ENCODE data around the gene IDH3B. TPM values are rescaled to one million over a fixed set of nuclear protein-coding genes. Genes with fewer than 3 reads are reported as not detected.
"Not testable (repeated sequence)": the region's sequence is repeated elsewhere in the genome, so short reads cannot be mapped to it uniquely, and the experiment has no call there.

IDH3B gene
- total and polyA plus RNA-seq, 2 donors (not counting 1 experiment from before 2014, with no cell fraction given) = 131 to 225 TPM

DNA sequence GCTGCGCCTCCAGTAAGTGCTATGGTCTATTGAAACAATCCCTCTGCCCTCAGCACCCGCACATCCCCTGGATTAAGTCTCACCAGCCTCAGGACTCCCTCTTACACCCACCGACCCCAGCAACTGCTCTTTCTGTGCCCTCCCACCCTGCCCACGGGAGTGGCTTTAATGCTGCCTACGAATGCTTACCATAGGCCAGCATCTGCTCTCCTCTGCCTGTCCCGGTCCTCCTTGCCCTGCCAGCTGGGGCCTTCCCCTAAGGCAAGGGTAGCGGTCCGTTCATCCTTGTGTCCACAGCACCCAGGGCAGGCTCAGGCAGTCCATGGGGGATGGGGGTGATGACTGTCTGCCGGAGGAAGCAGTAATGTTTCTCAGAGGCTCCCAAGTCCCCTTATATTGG, 32.6 kb upstream of the IDH3B start:
- no peak overlapping the region for H3K4me3 Mint-ChIP-seq
- Histone ChIP-seq H4K20me1 (ENCODE audit: control insufficient read depth, insufficient read depth, low read length, poor library complexity, severe bottlenecking) (no peaks in the 10 kb centered on the region), H3K4me1 (ENCODE audit: control insufficient read depth in 2 of 2, insufficient read depth in 2 of 2, low read length in 2 of 2) (peaks cover 12 to 14% of the 10 kb centered on the region in 2 donors), H3K79me2 (ENCODE audit: control insufficient read depth, insufficient read depth, low read length) (no peaks in the 10 kb centered on the region), H3K9ac (ENCODE audit: low read length) (no peak overlapping the region), H3K27me3 (replicated peaks in 1 of 4; ENCODE audit: control extremely low read depth in 1 of 4, control insufficient read depth in 3 of 4, insufficient read depth in 4 of 4, low read length in 3 of 4) (peaks cover 0 to 55% (median 27%) of the 10 kb centered on the region in 4 experiments), H3K9me3 (ENCODE audit: control extremely low read depth in 1 of 3, control insufficient read depth in 2 of 3, insufficient read depth in 1 of 3, low read length in 2 of 3) (peaks cover 0 to 15% (median 0%) of the 10 kb centered on the region in 3 donors), H3K4me2 (replicated peaks; ENCODE audit: low read depth, low read length, poor library complexity, severe bottlenecking) (no peak overlapping the region), H3K4me3 (ENCODE audit: control extremely low read depth in 1 of 5, extremely low read depth in 1 of 5, insufficient read depth in 1 of 5, low read depth in 2 of 5, low read length in 4 of 5) (no peak overlapping the region), H3K27ac (ENCODE audit: low read length in 2 of 2) (no peak overlapping the region), H3K36me3 (replicated peaks in 1 of 2; ENCODE audit: control extremely low read depth in 1 of 2, control insufficient read depth in 1 of 2, extremely low read depth in 1 of 2, insufficient read depth in 2 of 2, low read length in 1 of 2) (no peaks in the 10 kb centered on the region), H2AFZ (ENCODE audit: insufficient read depth, low read depth, low read length, poor library complexity, severe bottlenecking) (no peak overlapping the region)
- H3K27ac Mint-ChIP-seq = no peak overlapping the region
- ChIA-PET CTCF (no interaction called here), POLR2A (no interaction called here)
- DNase-seq (no peak), ATAC-seq (ENCODE audit: low read depth) (no peak)
- WGBS (ENCODE audit: insufficient coverage) = 98% methylated on average over 9 of the region's 9 CpGs
- H3K27me3 Mint-ChIP-seq = peaks cover 55% of the 10 kb centered on the region
- intact Hi-C loops (cut with micrococcal nuclease) = no loop called here
- H3K9me3 Mint-ChIP-seq (ENCODE audit: insufficient read depth) = no peaks in the 10 kb centered on the region
- peaks cover 8% of the 10 kb centered on the region for H3K4me1 Mint-ChIP-seq
- TF ChIP-seq EZH2 (IDR thresholded peaks at IDR 0.05; ENCODE audit: borderline replicate concordance, insufficient read depth, low read depth, low read length, poor library complexity, severe bottlenecking) (no peak), CTCF (IDR thresholded peaks at IDR 0.05) (no peak)

- Mint-ChIP-seq H3K4me1 (peaks cover 14% of the 10 kb centered on the region), H3K27me3 (peaks cover 58% of the 10 kb centered on the region)
- Histone ChIP-seq H3K27me3 (replicated peaks in 1 of 4; ENCODE audit: control extremely low read depth in 1 of 4, control insufficient read depth in 3 of 4, insufficient read depth in 4 of 4, low read length in 3 of 4) (peaks cover 0 to 60% (median 28%) of the 10 kb centered on the region in 4 experiments), H3K9me3 (ENCODE audit: control extremely low read depth in 1 of 3, control insufficient read depth in 2 of 3, insufficient read depth in 1 of 3, low read length in 2 of 3) (peaks cover 0 to 15% (median 0%) of the 10 kb centered on the region in 3 donors), H3K4me1 (ENCODE audit: control insufficient read depth in 2 of 2, insufficient read depth in 2 of 2, low read length in 2 of 2) (peaks cover 12 to 14% of the 10 kb centered on the region in 2 donors)
- H3K36me3 ChIP-seq (replicated peaks in 1 of 2; ENCODE audit: control extremely low read depth in 1 of 2, control insufficient read depth in 1 of 2, extremely low read depth in 1 of 2, insufficient read depth in 2 of 2, low read length in 1 of 2); H3K9me3 Mint-ChIP-seq (ENCODE audit: insufficient read depth); ATAC-seq (ENCODE audit: low read depth); H4K20me1 ChIP-seq (ENCODE audit: control insufficient read depth, insufficient read depth, low read length, poor library complexity, severe bottlenecking); intact Hi-C loops (cut with micrococcal nuclease); DNase-seq; CTCF ChIA-PET; H3K27ac Mint-ChIP-seq; H2AFZ ChIP-seq (ENCODE audit: insufficient read depth, low read depth, low read length, poor library complexity, severe bottlenecking); H3K4me3 Mint-ChIP-seq; H3K9ac ChIP-seq (ENCODE audit: low read length); H3K4me3 ChIP-seq (ENCODE audit: control extremely low read depth in 1 of 5, extremely low read depth in 1 of 5, insufficient read depth in 1 of 5, low read depth in 2 of 5, low read length in 4 of 5); POLR2A ChIA-PET; H3K27ac ChIP-seq (ENCODE audit: low read length in 2 of 2); H3K79me2 ChIP-seq (ENCODE audit: control insufficient read depth, insufficient read depth, low read length); H3K4me2 ChIP-seq (replicated peaks; ENCODE audit: low read depth, low read length, poor library complexity, severe bottlenecking): not testable (repeated sequence)
- 100% methylated on average over 2 of the region's 12 CpGs for WGBS (ENCODE audit: insufficient coverage)
Observed at GRCh38 chr20:2695984-2696525, 32.0 kb upstream of the IDH3B start.
